Measurements from ENCODE around the gene NCOA7.

DNA sequence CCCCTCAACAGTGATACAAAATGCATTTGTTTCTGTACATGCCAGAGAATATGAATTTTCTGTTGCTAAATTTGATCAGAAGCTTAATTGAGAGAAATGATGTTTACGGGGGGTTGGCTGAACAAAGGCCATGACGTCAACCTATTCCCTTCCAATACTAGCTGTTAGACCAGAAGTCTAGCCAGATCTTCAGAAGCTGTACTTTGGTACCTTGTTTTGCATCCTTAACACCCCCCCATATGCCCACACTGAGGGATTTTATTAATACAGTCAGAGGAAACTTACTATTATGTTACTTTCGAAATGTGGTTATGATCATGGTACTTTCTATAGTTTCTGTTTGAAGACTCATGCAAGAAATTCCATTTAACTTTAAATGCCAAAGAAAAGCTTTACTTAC, 3.1 kb downstream of the NCOA7 start:
- TF ChIP-seq, protein P1, sequence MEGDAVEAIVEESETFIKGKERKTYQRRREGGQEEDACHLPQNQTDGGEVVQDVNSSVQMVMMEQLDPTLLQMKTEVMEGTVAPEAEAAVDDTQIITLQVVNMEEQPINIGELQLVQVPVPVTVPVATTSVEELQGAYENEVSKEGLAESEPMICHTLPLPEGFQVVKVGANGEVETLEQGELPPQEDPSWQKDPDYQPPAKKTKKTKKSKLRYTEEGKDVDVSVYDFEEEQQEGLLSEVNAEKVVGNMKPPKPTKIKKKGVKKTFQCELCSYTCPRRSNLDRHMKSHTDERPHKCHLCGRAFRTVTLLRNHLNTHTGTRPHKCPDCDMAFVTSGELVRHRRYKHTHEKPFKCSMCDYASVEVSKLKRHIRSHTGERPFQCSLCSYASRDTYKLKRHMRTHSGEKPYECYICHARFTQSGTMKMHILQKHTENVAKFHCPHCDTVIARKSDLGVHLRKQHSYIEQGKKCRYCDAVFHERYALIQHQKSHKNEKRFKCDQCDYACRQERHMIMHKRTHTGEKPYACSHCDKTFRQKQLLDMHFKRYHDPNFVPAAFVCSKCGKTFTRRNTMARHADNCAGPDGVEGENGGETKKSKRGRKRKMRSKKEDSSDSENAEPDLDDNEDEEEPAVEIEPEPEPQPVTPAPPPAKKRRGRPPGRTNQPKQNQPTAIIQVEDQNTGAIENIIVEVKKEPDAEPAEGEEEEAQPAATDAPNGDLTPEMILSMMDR (IDR thresholded peaks at IDR 0.05), result no peak
- no peak for TF ChIP-seq ZFX (IDR thresholded peaks at IDR 0.05; ENCODE audit: borderline replicate concordance)

Data from 22Rv1 (cell line).